ENCODE results near the gene SHC3. TPM values are rescaled to one million over a fixed set of nuclear protein-coding genes. Genes with fewer than 3 reads are reported as not detected.
A peak's percentile ranks its signal among the peaks of the same experiment; 100 is the strongest.

The SHC3 gene
- total RNA-seq, 4 donors from 2014 or later, result 2.2 to 4.0 (median 3.1) TPM

DNA sequence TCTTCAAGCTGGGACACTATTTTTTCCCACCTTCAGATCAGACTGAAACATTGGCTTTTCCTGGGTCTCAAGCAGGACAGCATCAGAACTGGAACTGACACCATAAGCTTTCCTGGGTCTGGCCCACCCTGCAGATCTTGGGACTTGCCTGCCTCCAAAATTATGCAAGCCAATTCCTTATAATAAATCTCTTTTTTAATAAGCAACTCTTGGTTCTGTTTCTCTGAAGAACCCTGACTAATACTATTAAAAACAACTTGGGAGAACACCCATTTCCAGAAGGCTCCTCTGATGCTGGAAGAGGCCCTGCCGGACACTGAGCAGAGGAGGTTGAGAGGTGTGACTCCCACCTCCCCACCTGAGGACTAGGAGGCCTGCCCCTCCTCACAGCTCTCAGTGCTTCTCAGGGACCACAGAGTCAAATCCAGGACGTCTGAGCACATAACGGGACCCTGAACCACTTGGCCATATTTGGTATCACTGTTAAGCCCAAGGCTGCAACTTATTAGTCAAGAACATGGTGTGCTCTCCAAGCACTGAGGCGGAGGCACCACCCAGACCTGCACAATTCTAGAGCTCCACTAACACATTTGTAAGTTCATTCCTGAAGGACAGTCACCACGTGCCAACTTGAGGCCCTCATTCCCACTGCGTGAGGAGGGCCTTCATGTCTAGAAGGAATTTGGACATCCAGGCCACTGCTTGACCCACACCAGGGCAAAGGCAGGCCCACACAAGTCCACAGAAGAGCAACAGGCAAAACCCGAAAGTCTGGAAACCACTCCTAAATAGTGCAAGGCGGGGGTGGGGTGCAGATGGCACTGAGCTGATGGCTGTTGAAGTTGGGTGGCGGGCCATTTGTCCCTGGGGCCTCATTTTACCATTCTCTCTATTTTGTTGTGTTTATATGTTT lies 9.5 kb downstream of the SHC3 start:
- Histone ChIP-seq H3K27ac (replicated peaks in 1 of 4) (peak overlapping the region in 3 of 4 donors; percentile 2 to 12 (median 9)), H3K36me3 (no peaks in the 10 kb centered on the region), H3K27me3 (peaks cover 0 to 9% (median 0%) of the 10 kb centered on the region in 4 donors), H3K4me1 (peaks cover 0 to 8% (median 0%) of the 10 kb centered on the region in 4 donors), H3K9me3 (no peaks in the 10 kb centered on the region), H3K4me3 (no peak overlapping the region)
- DNase-seq (ENCODE audit: extremely low spot score), result peak; percentile 90
- TF ChIP-seq POLR2AphosphoS5 (IDR thresholded peaks at IDR 0.05) (no peak), POLR2A (IDR thresholded peaks at IDR 0.05; ENCODE audit: low read depth) (no peak), EP300 (IDR thresholded peaks at IDR 0.05) (no peak)
- TF ChIP-seq, protein P1, sequence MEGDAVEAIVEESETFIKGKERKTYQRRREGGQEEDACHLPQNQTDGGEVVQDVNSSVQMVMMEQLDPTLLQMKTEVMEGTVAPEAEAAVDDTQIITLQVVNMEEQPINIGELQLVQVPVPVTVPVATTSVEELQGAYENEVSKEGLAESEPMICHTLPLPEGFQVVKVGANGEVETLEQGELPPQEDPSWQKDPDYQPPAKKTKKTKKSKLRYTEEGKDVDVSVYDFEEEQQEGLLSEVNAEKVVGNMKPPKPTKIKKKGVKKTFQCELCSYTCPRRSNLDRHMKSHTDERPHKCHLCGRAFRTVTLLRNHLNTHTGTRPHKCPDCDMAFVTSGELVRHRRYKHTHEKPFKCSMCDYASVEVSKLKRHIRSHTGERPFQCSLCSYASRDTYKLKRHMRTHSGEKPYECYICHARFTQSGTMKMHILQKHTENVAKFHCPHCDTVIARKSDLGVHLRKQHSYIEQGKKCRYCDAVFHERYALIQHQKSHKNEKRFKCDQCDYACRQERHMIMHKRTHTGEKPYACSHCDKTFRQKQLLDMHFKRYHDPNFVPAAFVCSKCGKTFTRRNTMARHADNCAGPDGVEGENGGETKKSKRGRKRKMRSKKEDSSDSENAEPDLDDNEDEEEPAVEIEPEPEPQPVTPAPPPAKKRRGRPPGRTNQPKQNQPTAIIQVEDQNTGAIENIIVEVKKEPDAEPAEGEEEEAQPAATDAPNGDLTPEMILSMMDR (IDR thresholded peaks at IDR 0.05), result no peak
- intact Hi-C loops (cut with DNase I), result no loop called here
- WGBS, result 98% methylated on average over 5 of the region's 9 CpGs

DNA sequence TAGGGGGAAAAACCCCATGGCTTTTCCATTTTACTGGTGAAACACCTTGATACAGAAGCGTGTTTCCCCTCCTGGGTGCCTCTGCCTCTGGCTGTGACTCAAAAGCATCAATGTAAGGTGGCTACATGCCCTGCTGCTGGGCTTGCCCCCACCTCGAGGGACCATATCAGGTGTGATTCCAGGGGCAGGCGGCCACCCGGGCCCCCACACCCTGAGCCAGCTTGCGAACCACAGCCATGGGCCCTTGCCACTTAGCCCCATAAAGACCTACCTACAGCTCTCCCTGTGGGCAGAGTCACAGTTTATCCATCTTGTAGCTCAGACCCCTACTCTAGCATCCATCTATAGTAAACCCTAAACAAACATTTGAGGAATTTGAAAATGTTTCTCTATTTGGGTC lies 10.8 kb downstream of the SHC3 start:
- WGBS, result 84% methylated on average over 5 of the region's 5 CpGs
- H3K36me3 ChIP-seq, result no peaks in the 10 kb centered on the region
- H3K4me3 ChIP-seq, result no peak overlapping the region
- no peak overlapping the region for H3K27ac ChIP-seq (replicated peaks in 1 of 4)
- DNase-seq (ENCODE audit: extremely low spot score), result peak; percentile 86
- peaks cover 0 to 2% (median 0%) of the 10 kb centered on the region in 4 donors for H3K27me3 ChIP-seq
- peaks cover 0 to 8% (median 0%) of the 10 kb centered on the region in 4 donors for H3K4me1 ChIP-seq
- intact Hi-C loops (cut with DNase I), result no loop called here
- TF ChIP-seq EP300 (IDR thresholded peaks at IDR 0.05) (no peak), POLR2AphosphoS5 (IDR thresholded peaks at IDR 0.05) (no peak), POLR2A (IDR thresholded peaks at IDR 0.05; ENCODE audit: low read depth) (no peak)
- TF ChIP-seq, protein P1 (IDR thresholded peaks at IDR 0.05), result no peak
- no peaks in the 10 kb centered on the region for H3K9me3 ChIP-seq

DNA sequence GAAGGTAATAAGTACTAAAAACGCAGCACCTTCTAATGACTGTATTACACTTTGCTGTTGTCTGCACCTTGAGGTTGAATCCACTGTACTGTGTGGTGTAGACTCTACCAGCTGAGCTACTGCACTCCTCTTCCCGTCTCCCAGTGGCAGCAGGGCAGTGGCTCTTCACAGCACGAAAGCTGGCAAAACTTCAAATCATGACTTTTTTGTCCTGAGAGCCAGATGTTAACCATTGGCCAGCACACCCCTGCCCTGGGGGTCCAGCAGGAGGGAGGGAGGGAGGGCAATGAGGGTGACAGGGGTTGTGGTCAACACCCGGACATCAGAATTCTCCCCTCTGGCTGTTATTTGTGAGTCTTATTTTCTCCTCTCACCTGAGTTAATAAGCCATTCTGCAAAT lies 11.8 kb downstream of the SHC3 start:
- H3K27me3 ChIP-seq, result no peaks in the 10 kb centered on the region
- peaks cover 0 to 7% (median 0%) of the 10 kb centered on the region in 4 donors for H3K4me1 ChIP-seq
- H3K36me3 ChIP-seq, result no peaks in the 10 kb centered on the region
- intact Hi-C loops (cut with DNase I), result no loop called here
- H3K27ac ChIP-seq (replicated peaks in 1 of 4), result no peak overlapping the region
- H3K9me3 ChIP-seq, result no peaks in the 10 kb centered on the region
- no peak overlapping the region for H3K4me3 ChIP-seq
- TF ChIP-seq EP300 (IDR thresholded peaks at IDR 0.05) (no peak), POLR2AphosphoS5 (IDR thresholded peaks at IDR 0.05) (no peak), POLR2A (IDR thresholded peaks at IDR 0.05; ENCODE audit: low read depth) (no peak)
- TF ChIP-seq, protein P1 (IDR thresholded peaks at IDR 0.05), result no peak
- DNase-seq (ENCODE audit: extremely low spot score), result no peak
- 73% methylated on average over 4 of the region's 4 CpGs for WGBS

DNA sequence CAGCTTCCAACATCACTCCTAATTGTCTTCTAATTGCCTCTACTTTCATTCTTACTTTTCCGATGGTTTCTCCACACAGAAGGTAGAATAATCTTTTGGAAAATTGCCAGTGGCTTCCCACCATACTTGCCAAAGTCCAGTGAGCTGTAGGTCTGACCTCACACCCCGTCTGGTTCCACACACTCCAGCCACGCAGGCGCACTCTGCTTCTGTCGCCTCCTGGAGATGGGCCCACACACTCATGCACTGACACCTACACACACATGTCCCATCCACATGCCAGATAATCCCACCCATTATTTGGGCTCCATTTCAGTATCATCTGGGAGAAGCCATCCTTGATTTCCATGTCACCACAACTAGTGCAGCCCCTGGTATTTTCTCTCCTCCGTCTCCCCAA lies 12.7 kb downstream of the SHC3 start:
- no peaks in the 10 kb centered on the region for H3K9me3 ChIP-seq
- no peak overlapping the region for H3K27ac ChIP-seq (replicated peaks in 1 of 4)
- 83% methylated on average over 6 of the region's 6 CpGs for WGBS
- TF ChIP-seq EP300 (IDR thresholded peaks at IDR 0.05), result no peak
- no peak for TF ChIP-seq POLR2AphosphoS5 (IDR thresholded peaks at IDR 0.05)
- TF ChIP-seq, protein P1 (IDR thresholded peaks at IDR 0.05), result no peak
- H3K27me3 ChIP-seq, result no peaks in the 10 kb centered on the region
- intact Hi-C loops (cut with DNase I), result no loop called here
- H3K36me3 ChIP-seq, result no peaks in the 10 kb centered on the region
- DNase-seq (ENCODE audit: extremely low spot score), result no peak
- H3K4me3 ChIP-seq, result no peak overlapping the region
- H3K4me1 ChIP-seq, result no peaks in the 10 kb centered on the region
